GM20431 (cell line): Measurements from ENCODE around the gene POLE.
"Not testable (repeated sequence)": the region's sequence is repeated elsewhere in the genome, so short reads cannot be mapped to it uniquely, and the experiment has no call there.

Experiments
- in situ Hi-C: fragments of 300-500 bp; cut with MseI, MboI; formaldehyde crosslinking; loops from one replicate; pipeline ENCODE4 v1.15.0; 2020; ENCODE audit warnings: low sequenced_read_pairs; ENCODE audit not compliant: unreplicated experiment

Gene POLE

GRCh38 chr12:132717531-132718387, 30.6 kb upstream of the POLE start:
- in situ Hi-C loops, result no loop called here

DNA sequence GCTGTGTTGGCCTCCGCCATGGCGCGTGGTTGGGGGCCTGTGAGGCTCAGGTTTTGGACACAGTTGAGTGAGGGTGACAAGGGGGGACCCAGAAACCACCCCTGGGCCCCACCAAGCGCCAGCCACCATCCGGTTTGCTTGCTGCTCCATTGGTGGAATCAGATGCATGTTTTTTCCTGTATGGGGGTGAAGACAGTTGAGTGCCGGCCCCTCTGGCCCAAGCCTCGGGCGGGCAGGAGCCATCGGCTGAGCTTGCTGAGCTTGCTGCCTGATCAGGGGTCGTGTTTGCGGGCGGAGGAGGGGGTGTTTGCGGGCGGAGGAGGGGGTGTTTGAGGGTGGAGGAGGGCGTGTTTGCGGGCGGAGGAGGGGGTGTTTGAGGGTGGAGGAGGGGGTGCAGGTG, 29.9 kb upstream of the POLE start:
- in situ Hi-C loops, result no loop called here

GRCh38 chr12:132716356-132716755, 29.2 kb upstream of the POLE start:
- in situ Hi-C loops, result no loop called here

- in situ Hi-C loops, result no loop called here
Measured at GRCh38 chr12:132715874-132716273, 28.7 kb upstream of the POLE start.

DNA sequence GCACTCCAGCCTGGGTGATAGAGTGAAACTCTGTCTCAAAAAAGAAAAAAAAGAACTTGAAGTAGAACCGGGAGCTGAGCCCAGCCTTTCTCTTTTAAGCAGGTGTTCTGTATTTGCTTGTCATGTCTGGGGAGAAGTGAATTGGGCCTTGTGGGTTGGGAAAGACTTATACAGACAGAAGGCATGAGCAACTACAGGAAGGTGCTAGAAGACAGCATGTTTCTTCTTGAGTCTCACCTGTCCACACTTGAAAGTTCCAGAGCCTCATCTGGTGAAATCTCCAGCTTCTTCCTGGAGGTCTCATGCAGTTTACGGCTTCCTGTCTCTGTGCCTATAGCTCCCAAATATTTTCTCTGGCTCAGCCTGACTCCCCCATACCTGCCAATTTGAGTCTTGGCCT, 26.0 kb upstream of the POLE start:
- in situ Hi-C loops, result no loop called here

GRCh38 chr12:132711080-132711843, 24.1 kb upstream of the POLE start:
- in situ Hi-C loops, result no loop called here

GRCh38 chr12:132710405-132711079, 23.4 kb upstream of the POLE start, which contains the start of gene PGAM5:
PGAM5 (plus strand) TSS chr12:132710842; CDS start chr12:132710877, 35 bp downstream.
- in situ Hi-C loops, result no loop called here

DNA sequence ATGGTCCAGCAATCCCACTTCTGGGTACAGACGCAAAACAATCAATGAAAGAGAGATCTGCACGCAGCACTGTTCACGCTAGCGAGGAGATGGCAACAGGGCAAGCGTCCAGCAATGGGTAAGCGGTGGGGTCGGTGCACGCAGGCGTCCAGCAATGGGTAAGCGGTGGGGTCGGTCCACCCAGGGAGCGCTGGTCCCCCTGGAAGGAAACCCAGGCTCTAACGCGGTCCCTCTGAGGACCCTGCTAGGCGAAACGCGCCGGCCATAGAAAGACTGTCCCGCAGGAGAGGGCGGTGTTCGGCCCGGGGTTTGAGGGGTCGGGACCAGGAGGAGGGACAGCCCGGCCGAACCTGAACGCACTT, 22.9 kb upstream of the POLE start:
- in situ Hi-C loops, result no loop called here

- in situ Hi-C loops, result no loop called here
Measured at GRCh38 chr12:132708150-132708549, 21.0 kb upstream of the POLE start.

GRCh38 chr12:132707241-132707640, 20.1 kb upstream of the POLE start:
- in situ Hi-C loops, result no loop called here

DNA sequence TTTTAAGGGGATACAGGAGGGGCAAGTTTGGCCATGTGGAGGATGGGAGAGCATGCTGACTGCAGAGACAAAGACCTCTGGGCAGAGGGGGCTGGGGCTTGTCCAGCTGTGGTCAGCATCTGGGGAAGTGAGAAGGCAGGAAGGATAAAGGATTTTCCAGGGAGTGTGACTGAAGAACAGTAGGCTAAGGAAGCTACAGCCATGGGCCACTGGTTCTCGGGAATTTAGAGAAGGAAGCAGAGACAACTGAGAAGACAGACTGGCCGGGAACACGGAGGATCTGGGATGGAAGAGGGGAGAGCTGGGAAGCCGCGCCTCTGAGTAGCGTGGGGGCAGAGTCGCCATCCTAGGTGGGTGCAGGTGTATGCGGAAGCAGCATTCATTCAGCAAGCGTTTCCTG, 16.5 kb upstream of the POLE start:
- in situ Hi-C loops, result no loop called here

- in situ Hi-C loops, result no loop called here
Measured at GRCh38 chr12:132702640-132703039, 15.5 kb upstream of the POLE start.

GRCh38 chr12:132700212-132700822, 13.2 kb upstream of the POLE start:
- in situ Hi-C loops, result no loop called here

- in situ Hi-C loops, result no loop called here
Measured at GRCh38 chr12:132698341-132698740, 11.2 kb upstream of the POLE start.

GRCh38 chr12:132695431-132695830, 8.3 kb upstream of the POLE start:
- in situ Hi-C loops, result no loop called here

GRCh38 chr12:132694888-132695287, 7.7 kb upstream of the POLE start:
- in situ Hi-C loops, result not testable (repeated sequence)

- in situ Hi-C loops, result not testable (repeated sequence)
Measured at GRCh38 chr12:132692030-132692429, 4.9 kb upstream of the POLE start.

DNA sequence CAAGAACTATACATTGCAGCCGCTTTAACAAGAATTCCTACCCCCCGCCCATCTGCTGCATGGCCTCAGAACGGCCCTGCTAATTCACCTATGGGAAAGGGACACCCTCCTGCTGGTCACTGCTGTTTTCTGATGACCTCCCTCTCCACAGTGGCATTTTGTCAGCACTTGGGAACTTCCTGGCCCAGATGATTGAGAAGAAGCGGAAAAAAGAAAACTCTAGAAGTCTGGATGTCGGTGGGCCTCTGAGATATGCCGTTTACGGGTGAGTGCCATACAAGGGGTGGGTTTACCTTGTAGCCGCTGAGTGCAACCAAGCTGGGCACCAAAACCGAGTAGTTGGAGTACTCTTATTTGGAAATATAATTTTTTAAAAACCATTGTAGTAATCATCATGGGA, 3.0 kb upstream of the POLE start:
- in situ Hi-C loops, result no loop called here

- in situ Hi-C loops, result no loop called here
Measured at GRCh38 chr12:132689227-132689626, 2.1 kb upstream of the POLE start.

DNA sequence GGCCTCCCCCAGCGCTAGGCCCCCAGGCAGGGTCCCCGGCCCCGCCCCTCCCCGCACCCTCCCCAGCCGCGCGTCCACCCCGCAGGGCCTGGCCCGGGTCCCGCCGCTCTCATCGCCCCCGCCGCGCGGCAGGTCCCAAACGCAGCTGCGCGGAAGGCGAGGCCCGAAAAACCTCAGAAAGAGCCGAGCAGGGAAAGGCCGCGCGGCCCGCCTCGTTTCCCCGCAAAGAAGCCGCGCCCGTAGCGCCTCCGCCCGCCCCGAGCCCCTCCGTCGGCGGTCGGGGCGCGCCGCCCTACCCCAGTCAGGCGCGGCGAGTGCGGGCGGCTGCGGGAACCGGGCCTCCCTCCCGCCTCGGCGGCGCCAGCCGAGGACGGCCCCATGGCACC, 324 bp downstream of the POLE start:
- in situ Hi-C loops, result no loop called here
